Retinal pigment epithelial cell (primary cell): Measurements from ENCODE around the gene FREM2.

Experiments used
- DNase-seq: peaks from one replicate; pipeline ENCODE4 v3.0.0-alpha.2; 2010; ENCODE audit warnings: low read depth
- H3K4me3 ChIP-seq: 2 replicates; pipeline ENCODE4 v1.5.1; 2011; ENCODE audit warnings: mild to moderate bottlenecking, low read length, control low read depth, moderate library complexity
- TF ChIP-seq, protein P1 (sequence below): conservative IDR thresholded peaks from 2 replicates; pipeline ENCODE4 v1.5.1; 2011; ENCODE audit warnings: low read depth, low read length, control low read depth, inconsistent platforms

FREM2 gene

GRCh38 chr13:38905861-38906260, 219.0 kb downstream of the FREM2 start:
- DNase-seq = peak; percentile 72
- no peak overlapping the region for H3K4me3 ChIP-seq
- TF ChIP-seq, protein P1, sequence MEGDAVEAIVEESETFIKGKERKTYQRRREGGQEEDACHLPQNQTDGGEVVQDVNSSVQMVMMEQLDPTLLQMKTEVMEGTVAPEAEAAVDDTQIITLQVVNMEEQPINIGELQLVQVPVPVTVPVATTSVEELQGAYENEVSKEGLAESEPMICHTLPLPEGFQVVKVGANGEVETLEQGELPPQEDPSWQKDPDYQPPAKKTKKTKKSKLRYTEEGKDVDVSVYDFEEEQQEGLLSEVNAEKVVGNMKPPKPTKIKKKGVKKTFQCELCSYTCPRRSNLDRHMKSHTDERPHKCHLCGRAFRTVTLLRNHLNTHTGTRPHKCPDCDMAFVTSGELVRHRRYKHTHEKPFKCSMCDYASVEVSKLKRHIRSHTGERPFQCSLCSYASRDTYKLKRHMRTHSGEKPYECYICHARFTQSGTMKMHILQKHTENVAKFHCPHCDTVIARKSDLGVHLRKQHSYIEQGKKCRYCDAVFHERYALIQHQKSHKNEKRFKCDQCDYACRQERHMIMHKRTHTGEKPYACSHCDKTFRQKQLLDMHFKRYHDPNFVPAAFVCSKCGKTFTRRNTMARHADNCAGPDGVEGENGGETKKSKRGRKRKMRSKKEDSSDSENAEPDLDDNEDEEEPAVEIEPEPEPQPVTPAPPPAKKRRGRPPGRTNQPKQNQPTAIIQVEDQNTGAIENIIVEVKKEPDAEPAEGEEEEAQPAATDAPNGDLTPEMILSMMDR = no peak

- TF ChIP-seq, protein P1 = no peak
- H3K4me3 ChIP-seq = no peak overlapping the region
- no peak for DNase-seq
These were observed 221.7 kb downstream of the FREM2 start for GRCh38 chr13:38908574-38908973.

DNA sequence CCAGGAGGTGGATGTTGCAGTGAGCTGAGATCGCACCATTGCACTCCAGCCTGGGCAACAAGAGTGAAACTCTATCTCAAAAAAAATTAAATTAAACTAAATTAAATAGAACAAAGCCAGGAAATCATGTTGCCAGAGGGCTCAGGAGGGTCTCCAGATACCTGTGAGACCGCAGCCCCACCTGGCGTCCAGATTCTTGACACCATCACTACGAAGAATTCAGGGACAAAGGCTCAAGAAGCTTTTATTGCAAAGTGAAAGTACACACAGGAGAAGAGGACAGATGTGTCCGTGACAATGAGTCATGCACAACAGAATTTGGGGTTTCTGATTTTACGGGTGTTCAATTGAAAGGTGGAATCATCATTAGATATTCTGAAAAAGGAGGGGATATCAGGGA, 227.2 kb downstream of the FREM2 start:
- H3K4me3 ChIP-seq = no peak overlapping the region
- TF ChIP-seq, protein P1 = no peak
- DNase-seq = no peak

GRCh38 chr13:38921081-38921480, 234.2 kb downstream of the FREM2 start:
- TF ChIP-seq, protein P1 = no peak
- no peak for DNase-seq
- no peak overlapping the region for H3K4me3 ChIP-seq

DNA sequence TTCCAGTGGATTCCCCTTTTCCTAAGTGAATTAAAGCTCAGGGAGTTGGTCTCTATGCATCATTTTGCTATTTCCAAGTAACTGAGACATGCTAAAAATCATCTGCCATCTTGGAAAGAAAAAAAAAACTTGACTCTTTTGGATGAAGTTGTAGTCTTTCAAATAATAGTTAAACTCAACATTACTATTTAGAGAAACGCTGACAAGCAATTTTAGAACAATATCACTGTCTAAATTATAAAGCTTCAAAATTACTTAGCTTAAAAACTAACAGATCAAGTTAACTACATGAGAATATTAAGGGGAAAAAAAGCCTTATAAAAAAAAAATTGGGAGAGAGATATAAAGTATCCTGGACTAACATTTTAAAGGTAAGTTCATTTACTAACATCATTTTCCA, 235.3 kb downstream of the FREM2 start:
- H3K4me3 ChIP-seq = no peak overlapping the region
- TF ChIP-seq, protein P1 = no peak
- DNase-seq = no peak

DNA sequence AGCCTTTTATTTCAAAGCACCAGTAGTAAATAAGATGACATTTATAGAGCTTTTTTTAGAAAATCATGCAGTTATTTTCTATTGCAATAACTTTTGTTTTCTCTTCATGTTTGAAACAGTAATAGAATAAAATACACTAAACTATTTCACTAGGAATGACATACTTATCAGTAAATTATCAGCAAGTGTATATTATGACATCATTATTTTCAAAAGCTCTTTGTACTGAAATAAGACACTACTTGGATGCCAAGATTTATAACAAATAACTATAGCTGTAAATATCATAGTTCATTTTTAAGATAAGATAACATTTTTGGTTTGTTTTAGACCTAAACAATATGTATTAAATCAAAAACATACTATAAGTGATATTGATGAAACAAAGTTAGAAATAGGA, 246.9 kb downstream of the FREM2 start:
- DNase-seq = no peak
- no peak overlapping the region for H3K4me3 ChIP-seq
- TF ChIP-seq, protein P1 = no peak
